GM12875 (cell line): ENCODE measurements around the gene CA10.

Experiments
- H3K4me3 ChIP-seq: one replicate; pipeline ENCODE4 v1.5.1; 2011; ENCODE audit warnings: low read depth, low read length, control low read depth
- CTCF ChIP-seq: IDR thresholded peaks from 2 replicates; pipeline ENCODE4 v1.5.1; 2011; ENCODE audit warnings: low read depth, mild to moderate bottlenecking, control low read depth, inconsistent platforms, low read length, moderate library complexity, borderline replicate concordance; ENCODE audit not compliant: insufficient read depth

CA10 gene

GRCh38 chr17:51585514-51586104 is 572.9 kb downstream of the CA10 start:
- H3K4me3 ChIP-seq: no peak overlapping the region
- TF ChIP-seq CTCF: 0 out of 2 replicates have a peak, but pooled peaks have one; percentile 25

- no peak overlapping the region for H3K4me3 ChIP-seq
- TF ChIP-seq CTCF: no peak
These were observed 577.6 kb downstream of the CA10 start for GRCh38 chr17:51580869-51581268.
